ENCODE data around the gene ATP8A2.

ATP8A2 gene

DNA sequence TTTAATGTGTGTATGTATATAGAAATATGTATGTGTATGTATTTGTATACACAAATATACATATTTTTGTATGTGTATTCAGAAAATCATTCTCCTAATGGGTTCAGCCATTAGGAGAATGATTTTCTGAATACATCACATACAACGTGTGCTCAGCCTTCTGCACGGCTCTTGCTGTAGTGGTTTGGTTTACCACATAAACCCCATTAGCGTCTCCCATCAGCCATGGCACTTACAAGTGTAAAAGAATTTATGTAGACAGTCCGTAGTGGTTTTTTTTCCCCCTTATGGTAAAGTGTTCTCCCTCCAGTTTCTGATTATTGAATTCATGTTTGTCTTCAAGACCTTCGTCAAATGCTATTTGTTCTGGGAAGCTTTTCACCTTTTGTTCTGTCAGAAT lies 38.2 kb downstream of the ATP8A2 start:
- Mint-ChIP-seq H3K27ac (no peak overlapping the region), H3K9me3 (no peaks in the 10 kb centered on the region), H3K27me3 (ENCODE audit: low read depth) (peaks cover 5% of the 10 kb centered on the region), H3K36me3 (ENCODE audit: low read depth) (no peaks in the 10 kb centered on the region), H3K4me3 (no peak overlapping the region), H3K4me1 (ENCODE audit: low read depth) (no peaks in the 10 kb centered on the region)

- Mint-ChIP-seq H3K4me1 (ENCODE audit: low read depth) (no peaks in the 10 kb centered on the region), H3K27ac (no peak overlapping the region), H3K9me3 (no peaks in the 10 kb centered on the region), H3K4me3 (no peak overlapping the region), H3K36me3 (ENCODE audit: low read depth) (no peaks in the 10 kb centered on the region), H3K27me3 (ENCODE audit: low read depth) (peaks cover 17% of the 10 kb centered on the region)
These were observed 43.5 kb downstream of the ATP8A2 start for GRCh38 chr13:25415241-25415640.

- peaks cover 15% of the 10 kb centered on the region for H3K27me3 Mint-ChIP-seq (ENCODE audit: low read depth)
These were observed 45.8 kb downstream of the ATP8A2 start for GRCh38 chr13:25417535-25417934.

GRCh38 chr13:25420161-25420560 lies 48.4 kb downstream of the ATP8A2 start:
- no peak overlapping the region for H3K4me3 Mint-ChIP-seq
- no peaks in the 10 kb centered on the region for H3K9me3 Mint-ChIP-seq
- peaks cover 15% of the 10 kb centered on the region for H3K27me3 Mint-ChIP-seq (ENCODE audit: low read depth)
- H3K27ac Mint-ChIP-seq, result no peak overlapping the region
- no peaks in the 10 kb centered on the region for H3K4me1 Mint-ChIP-seq (ENCODE audit: low read depth)
- H3K36me3 Mint-ChIP-seq (ENCODE audit: low read depth), result no peaks in the 10 kb centered on the region

More at GRCh38 chr13:25417535-25417934, 45.8 kb downstream of the ATP8A2 start:
- Mint-ChIP-seq H3K4me1 (ENCODE audit: low read depth) (no peaks in the 10 kb centered on the region), H3K9me3 (no peaks in the 10 kb centered on the region), H3K4me3 (no peak overlapping the region), H3K36me3 (ENCODE audit: low read depth) (no peaks in the 10 kb centered on the region), H3K27ac (no peak overlapping the region)

DNA sequence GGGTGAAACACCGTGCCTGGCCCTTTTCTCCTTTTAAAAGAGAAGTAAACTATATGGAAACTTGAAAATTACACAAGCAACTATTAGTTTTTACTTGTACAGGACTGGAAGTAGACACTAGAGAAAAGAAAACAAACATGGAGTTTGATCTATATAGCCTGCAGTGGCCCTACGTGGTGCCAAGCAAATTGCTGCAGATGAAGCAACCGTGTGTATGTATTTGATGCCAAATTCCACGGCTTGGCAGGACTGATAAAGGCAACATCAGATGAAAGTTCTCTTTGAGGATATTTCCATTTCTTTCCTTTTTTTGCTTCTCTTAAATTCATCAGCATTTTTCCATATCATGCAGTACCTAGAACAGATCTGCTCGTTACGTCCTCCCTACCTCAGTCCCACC lies 49.8 kb downstream of the ATP8A2 start:
- Mint-ChIP-seq H3K4me1 (ENCODE audit: low read depth) (no peaks in the 10 kb centered on the region), H3K27me3 (ENCODE audit: low read depth) (peaks cover 15% of the 10 kb centered on the region), H3K36me3 (ENCODE audit: low read depth) (no peaks in the 10 kb centered on the region), H3K9me3 (no peaks in the 10 kb centered on the region), H3K4me3 (no peak overlapping the region), H3K27ac (no peak overlapping the region)

DNA sequence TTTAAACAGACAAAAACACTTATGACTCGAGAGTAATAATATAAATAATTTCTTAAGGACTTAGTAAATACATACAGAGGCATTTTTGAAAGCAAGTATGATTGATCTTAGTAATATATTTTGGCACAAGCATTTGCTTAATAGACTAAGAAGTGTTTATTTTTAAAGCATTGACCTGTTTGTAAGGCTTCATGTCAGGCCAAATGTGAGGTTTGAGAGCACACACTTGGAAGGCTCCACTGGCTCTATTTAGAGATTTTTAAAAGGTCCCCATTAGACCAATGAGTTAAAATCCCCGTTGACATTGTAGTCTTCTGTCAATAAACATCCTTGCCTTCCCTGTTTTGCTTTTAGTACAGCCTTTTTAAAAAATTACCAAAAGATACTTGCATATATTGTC lies 50.4 kb downstream of the ATP8A2 start:
- no peak overlapping the region for H3K27ac Mint-ChIP-seq
- H3K9me3 Mint-ChIP-seq, result no peaks in the 10 kb centered on the region
- H3K4me3 Mint-ChIP-seq, result no peak overlapping the region
- H3K27me3 Mint-ChIP-seq (ENCODE audit: low read depth), result peaks cover 15% of the 10 kb centered on the region
- no peaks in the 10 kb centered on the region for H3K4me1 Mint-ChIP-seq (ENCODE audit: low read depth)
- no peaks in the 10 kb centered on the region for H3K36me3 Mint-ChIP-seq (ENCODE audit: low read depth)

GRCh38 chr13:25423831-25424230 lies 52.1 kb downstream of the ATP8A2 start:
- no peaks in the 10 kb centered on the region for H3K9me3 Mint-ChIP-seq
- H3K27me3 Mint-ChIP-seq (ENCODE audit: low read depth), result peaks cover 7% of the 10 kb centered on the region
- no peak overlapping the region for H3K4me3 Mint-ChIP-seq
- no peaks in the 10 kb centered on the region for H3K36me3 Mint-ChIP-seq (ENCODE audit: low read depth)
- no peak overlapping the region for H3K27ac Mint-ChIP-seq
- no peaks in the 10 kb centered on the region for H3K4me1 Mint-ChIP-seq (ENCODE audit: low read depth)

DNA sequence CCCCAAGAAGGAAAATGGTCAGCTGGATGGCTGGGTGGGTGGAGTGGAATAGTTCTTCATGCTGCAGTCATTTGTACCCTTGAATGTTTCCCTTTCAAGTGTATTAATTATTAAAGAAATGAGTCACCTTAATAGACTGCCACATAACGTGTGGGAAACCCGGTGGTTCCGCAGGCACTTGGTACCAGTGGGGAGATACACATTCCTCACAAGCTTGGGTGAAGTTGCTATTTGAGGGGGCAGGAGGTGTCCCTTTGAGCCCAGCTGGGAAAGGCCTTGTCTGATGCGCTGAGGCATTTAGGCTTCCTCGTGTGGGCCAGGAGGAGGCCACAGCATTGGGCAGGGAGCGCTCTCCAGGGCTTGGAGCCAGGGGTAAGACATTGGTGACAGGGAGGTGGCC lies 57.7 kb downstream of the ATP8A2 start:
- H3K4me3 Mint-ChIP-seq, result no peak overlapping the region
- H3K27me3 Mint-ChIP-seq (ENCODE audit: low read depth), result no peaks in the 10 kb centered on the region
- H3K4me1 Mint-ChIP-seq (ENCODE audit: low read depth), result no peaks in the 10 kb centered on the region
- H3K36me3 Mint-ChIP-seq (ENCODE audit: low read depth), result no peaks in the 10 kb centered on the region
- no peak overlapping the region for H3K27ac Mint-ChIP-seq
- no peaks in the 10 kb centered on the region for H3K9me3 Mint-ChIP-seq

GRCh38 chr13:25432691-25433090 lies 60.9 kb downstream of the ATP8A2 start:
- Mint-ChIP-seq H3K9me3 (no peaks in the 10 kb centered on the region), H3K4me3 (no peak overlapping the region), H3K27ac (no peak overlapping the region), H3K4me1 (ENCODE audit: low read depth) (no peaks in the 10 kb centered on the region), H3K27me3 (ENCODE audit: low read depth) (no peaks in the 10 kb centered on the region), H3K36me3 (ENCODE audit: low read depth) (no peaks in the 10 kb centered on the region)

DNA sequence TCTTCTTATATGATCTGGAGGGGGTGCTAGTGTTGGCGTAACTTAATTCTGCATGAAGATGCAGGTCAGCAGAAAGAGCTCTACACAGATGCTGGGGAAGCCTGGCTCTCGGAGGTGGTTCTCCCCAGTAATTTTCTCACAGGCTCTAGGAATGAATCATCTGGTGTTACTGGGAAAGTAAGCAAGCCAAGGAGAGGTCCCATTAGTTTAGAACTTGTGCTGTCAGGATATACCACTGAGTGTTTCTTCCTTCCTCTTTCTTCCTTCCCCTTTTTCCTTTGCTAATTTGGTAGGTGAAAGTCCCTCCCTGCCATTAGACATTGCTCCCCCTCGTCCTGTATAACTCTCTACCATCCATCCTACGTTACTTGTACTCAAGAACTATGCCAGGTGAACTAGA lies 68.3 kb downstream of the ATP8A2 start:
- no peaks in the 10 kb centered on the region for H3K4me1 Mint-ChIP-seq (ENCODE audit: low read depth)
- H3K36me3 Mint-ChIP-seq (ENCODE audit: low read depth), result no peaks in the 10 kb centered on the region
- H3K9me3 Mint-ChIP-seq, result no peaks in the 10 kb centered on the region
- H3K4me3 Mint-ChIP-seq, result no peak overlapping the region
- no peak overlapping the region for H3K27ac Mint-ChIP-seq
- H3K27me3 Mint-ChIP-seq (ENCODE audit: low read depth), result peaks cover 15% of the 10 kb centered on the region

- Mint-ChIP-seq H3K27ac (no peak overlapping the region), H3K4me1 (ENCODE audit: low read depth) (no peaks in the 10 kb centered on the region), H3K4me3 (no peak overlapping the region), H3K36me3 (ENCODE audit: low read depth) (no peaks in the 10 kb centered on the region), H3K9me3 (no peaks in the 10 kb centered on the region), H3K27me3 (ENCODE audit: low read depth) (peaks cover 29% of the 10 kb centered on the region)
These were observed 74.5 kb downstream of the ATP8A2 start for GRCh38 chr13:25446261-25446660.

- Mint-ChIP-seq H3K9me3 (no peaks in the 10 kb centered on the region), H3K27me3 (ENCODE audit: low read depth) (peaks cover 29% of the 10 kb centered on the region), H3K4me1 (ENCODE audit: low read depth) (no peaks in the 10 kb centered on the region), H3K27ac (no peak overlapping the region), H3K36me3 (ENCODE audit: low read depth) (no peaks in the 10 kb centered on the region), H3K4me3 (no peak overlapping the region)
These were observed 75.6 kb downstream of the ATP8A2 start for GRCh38 chr13:25447396-25447795.

DNA sequence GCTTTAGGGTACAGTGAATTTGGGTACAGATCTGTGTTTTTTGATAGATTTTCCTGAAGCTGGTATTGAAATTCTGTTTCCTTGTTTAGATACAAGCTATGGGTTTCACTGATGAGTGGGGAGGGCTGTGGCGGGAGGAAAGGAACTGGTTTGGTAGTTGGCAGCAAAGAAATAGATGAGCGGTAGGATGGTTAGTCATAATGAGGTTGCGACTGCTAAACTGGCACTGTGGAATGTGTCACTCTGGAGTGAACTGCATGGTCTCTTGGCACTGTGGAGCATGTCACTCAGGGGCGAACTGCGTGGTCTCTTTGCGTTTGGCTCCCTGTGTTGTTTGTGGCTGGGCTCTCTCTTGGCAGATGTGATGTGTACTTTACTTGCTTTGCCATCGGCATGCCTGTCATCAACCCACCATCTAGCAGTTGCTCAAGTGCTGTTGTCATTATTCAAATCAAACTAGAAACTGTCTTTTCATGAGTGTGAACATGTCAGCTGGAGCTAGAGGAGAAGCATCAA lies 82.1 kb downstream of the ATP8A2 start:
- H3K4me1 Mint-ChIP-seq (ENCODE audit: low read depth), result no peaks in the 10 kb centered on the region
- peaks cover 6% of the 10 kb centered on the region for H3K27me3 Mint-ChIP-seq (ENCODE audit: low read depth)
- H3K4me3 Mint-ChIP-seq, result no peak overlapping the region
- H3K36me3 Mint-ChIP-seq (ENCODE audit: low read depth), result no peaks in the 10 kb centered on the region
- H3K9me3 Mint-ChIP-seq, result no peaks in the 10 kb centered on the region
- H3K27ac Mint-ChIP-seq, result no peak overlapping the region

DNA sequence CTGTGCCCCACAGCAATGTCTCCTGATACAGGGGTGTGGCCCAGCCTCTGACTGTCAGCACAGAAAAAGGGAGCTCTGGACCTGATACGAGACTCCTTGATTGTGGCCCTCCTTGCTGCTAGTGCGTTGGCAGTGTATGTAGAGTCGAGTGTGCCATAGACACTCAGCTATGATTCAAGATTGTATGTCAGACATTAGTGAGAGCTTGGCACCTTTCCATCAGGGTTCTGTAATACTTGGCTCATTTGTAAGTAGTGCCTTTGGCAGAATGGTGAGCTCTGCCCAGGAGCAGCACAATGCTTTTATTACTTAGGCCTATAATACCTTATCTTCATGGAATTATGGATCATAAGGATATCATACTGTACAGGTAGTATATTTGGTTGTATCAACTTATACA lies 83.4 kb downstream of the ATP8A2 start:
- H3K4me3 Mint-ChIP-seq, result no peak overlapping the region
- no peaks in the 10 kb centered on the region for H3K4me1 Mint-ChIP-seq (ENCODE audit: low read depth)
- H3K36me3 Mint-ChIP-seq (ENCODE audit: low read depth), result no peaks in the 10 kb centered on the region
- no peaks in the 10 kb centered on the region for H3K27me3 Mint-ChIP-seq (ENCODE audit: low read depth)
- no peaks in the 10 kb centered on the region for H3K9me3 Mint-ChIP-seq
- H3K27ac Mint-ChIP-seq, result no peak overlapping the region

DNA sequence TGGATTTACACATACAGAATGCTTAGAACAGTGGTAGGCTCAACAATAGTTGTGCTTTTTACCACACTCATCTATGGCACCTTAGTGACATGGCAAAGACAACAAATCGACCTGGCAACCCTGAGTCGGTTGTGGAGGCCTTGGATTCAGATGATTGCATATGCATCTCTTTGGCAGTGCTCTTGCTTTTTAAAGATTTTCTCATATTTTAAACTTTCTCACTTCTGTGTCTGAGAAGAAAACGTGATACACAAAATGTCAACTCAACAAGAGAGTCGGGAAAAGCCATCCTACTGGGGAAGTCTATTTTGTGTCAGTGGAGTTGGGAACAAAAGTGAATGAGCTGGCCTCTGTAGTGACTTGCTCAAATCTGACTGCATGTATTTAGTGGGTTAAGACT lies 85.8 kb downstream of the ATP8A2 start:
- Mint-ChIP-seq H3K27ac (no peak overlapping the region), H3K4me3 (no peak overlapping the region), H3K4me1 (ENCODE audit: low read depth) (no peaks in the 10 kb centered on the region)

More for the DNA sequence above, 85.8 kb downstream of the ATP8A2 start:
- peaks cover 9% of the 10 kb centered on the region for H3K27me3 Mint-ChIP-seq (ENCODE audit: low read depth)
- no peaks in the 10 kb centered on the region for H3K36me3 Mint-ChIP-seq (ENCODE audit: low read depth)
- H3K9me3 Mint-ChIP-seq, result no peaks in the 10 kb centered on the region

Measured in T-helper 1 cell treated with Interleukin-12 subunit alpha and Interleukin-12 subunit beta and Interleukin-4 antibody, amounts not matched to agents 30 μg/mL and 1 μg/mL, for 36 hours (primary cell).